Activated naive CD8-positive, alpha-beta T cell treated with anti-CD3 and anti-CD28 coated beads, Interleukin-2, amount 50 U/mL, for 24 hours (primary cell): ENCODE data around the gene TBPL2.

Experiments
- ATAC-seq: fragments of 150-1000 bp; cut with Tn5 transposase; one replicate; pipeline ENCODE4 v1.10.0; 2021
- DNase-seq: peaks from one replicate; pipeline ENCODE4 v3.0.0; 2021
- H3K27ac Mint-ChIP-seq: one replicate; pipeline ENCODE4 v1.8.0; 2021; ENCODE audit warnings: mild to moderate bottlenecking, mixed read lengths
- H3K27me3 Mint-ChIP-seq: one replicate; pipeline ENCODE4 v1.8.0; 2021; ENCODE audit warnings: mixed read lengths
- H3K36me3 Mint-ChIP-seq: one replicate; pipeline ENCODE4 v1.8.0; 2021; ENCODE audit warnings: low read depth, mixed read lengths
- H3K4me1 Mint-ChIP-seq: one replicate; pipeline ENCODE4 v1.8.0; 2021; ENCODE audit warnings: mixed read lengths
- H3K4me3 Mint-ChIP-seq: one replicate; pipeline ENCODE4 v1.8.0; 2021; ENCODE audit warnings: mild to moderate bottlenecking, moderate library complexity, mixed read lengths
- H3K9me3 Mint-ChIP-seq: one replicate; pipeline ENCODE4 v1.8.0; 2021; ENCODE audit warnings: mixed read lengths

Gene TBPL2

DNA sequence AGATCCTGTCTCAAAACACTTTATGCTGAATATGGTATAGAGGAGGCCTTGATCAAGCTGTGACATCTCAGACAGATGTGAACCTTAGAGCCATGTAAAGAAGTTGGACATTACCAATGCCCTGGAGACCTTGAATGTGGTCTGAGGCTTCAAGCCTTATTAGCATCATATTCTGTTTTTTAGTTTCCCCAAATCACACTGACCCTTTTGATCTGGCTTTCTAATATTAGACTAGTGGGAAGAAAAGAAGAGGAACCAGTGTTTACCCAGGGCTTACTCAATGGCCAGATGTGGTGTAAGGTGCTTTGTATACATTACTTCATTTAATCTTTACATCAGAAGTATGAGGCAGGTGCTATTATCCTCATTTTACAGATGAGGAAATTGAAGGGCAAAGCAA lies 10.6 kb upstream of the TBPL2 start:
- no peak for ATAC-seq
- H3K27ac Mint-ChIP-seq, result no peak overlapping the region
- no peaks in the 10 kb centered on the region for H3K9me3 Mint-ChIP-seq
- H3K4me3 Mint-ChIP-seq, result no peak overlapping the region
- H3K27me3 Mint-ChIP-seq, result no peaks in the 10 kb centered on the region
- no peak for DNase-seq
- H3K36me3 Mint-ChIP-seq, result no peaks in the 10 kb centered on the region
- H3K4me1 Mint-ChIP-seq, result peaks cover 27% of the 10 kb centered on the region

DNA sequence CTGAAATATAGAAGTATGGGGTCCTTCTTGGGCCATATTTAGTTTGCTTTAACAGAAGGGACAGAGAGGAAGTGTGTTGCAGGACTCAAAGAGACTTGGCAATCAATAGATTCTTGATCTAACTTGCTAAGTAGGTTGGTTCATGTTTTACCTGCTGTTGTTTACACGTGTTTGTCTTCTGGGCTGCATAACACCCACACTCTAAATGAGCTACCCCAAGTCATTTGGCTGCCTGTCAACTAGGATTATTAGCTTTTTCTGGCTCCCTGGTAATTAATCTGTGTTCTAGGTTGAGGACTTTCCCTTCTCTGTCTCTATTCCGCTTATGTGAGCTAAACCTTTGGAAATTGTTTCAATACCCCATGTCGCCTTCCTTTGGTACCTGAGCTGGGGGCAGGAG lies 10.1 kb upstream of the TBPL2 start:
- no peaks in the 10 kb centered on the region for H3K27me3 Mint-ChIP-seq
- H3K27ac Mint-ChIP-seq, result no peak overlapping the region
- DNase-seq (no peak), ATAC-seq (no peak)
- no peaks in the 10 kb centered on the region for H3K9me3 Mint-ChIP-seq
- H3K4me1 Mint-ChIP-seq, result peaks cover 28% of the 10 kb centered on the region
- no peaks in the 10 kb centered on the region for H3K36me3 Mint-ChIP-seq
- no peak overlapping the region for H3K4me3 Mint-ChIP-seq

DNA sequence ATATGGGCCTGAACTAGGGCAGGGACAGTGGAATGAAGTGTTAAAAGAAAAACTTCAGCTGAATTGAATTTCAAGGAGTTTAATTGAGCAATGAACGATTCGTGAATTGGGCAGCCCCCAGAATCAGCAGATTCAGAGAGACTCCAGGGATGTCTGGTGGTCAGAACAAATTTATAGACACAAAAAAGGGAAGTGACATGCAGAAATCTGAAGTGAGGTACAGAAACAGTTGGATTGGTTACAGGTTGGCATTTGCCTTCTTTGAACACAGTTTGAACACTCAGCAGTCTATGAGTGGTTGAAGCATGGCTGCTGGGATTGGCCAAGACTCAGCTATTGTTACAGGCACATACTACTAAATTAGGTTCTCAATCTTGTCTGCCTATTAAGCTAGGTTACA lies 9.7 kb upstream of the TBPL2 start:
- H3K27ac Mint-ChIP-seq, result no peak overlapping the region
- no peak overlapping the region for H3K4me3 Mint-ChIP-seq
- H3K9me3 Mint-ChIP-seq, result no peaks in the 10 kb centered on the region
- no peak for DNase-seq
- no peak for ATAC-seq
- H3K4me1 Mint-ChIP-seq, result peaks cover 28% of the 10 kb centered on the region
- no peaks in the 10 kb centered on the region for H3K27me3 Mint-ChIP-seq
- no peaks in the 10 kb centered on the region for H3K36me3 Mint-ChIP-seq

DNA sequence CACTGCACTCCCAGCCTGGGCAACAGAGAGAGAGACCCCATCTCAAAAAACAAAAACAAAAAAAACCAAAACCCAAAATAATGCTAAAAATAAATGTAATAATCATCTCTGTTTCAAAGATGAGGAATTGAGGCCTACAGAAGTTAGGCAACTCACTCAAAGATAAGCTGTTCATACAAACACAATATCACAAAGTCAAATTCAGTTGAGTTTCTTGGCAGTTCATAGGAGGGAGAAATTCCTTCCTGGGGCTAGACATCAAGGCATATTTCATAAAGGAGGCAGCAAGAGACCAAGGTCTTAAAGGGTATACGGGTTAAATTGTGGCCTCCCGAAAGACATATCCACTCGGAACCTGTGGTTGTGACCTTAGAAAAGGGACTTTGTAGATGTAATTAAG lies 8.7 kb upstream of the TBPL2 start:
- no peaks in the 10 kb centered on the region for H3K27me3 Mint-ChIP-seq
- DNase-seq (no peak), ATAC-seq (no peak)
- H3K36me3 Mint-ChIP-seq, result no peaks in the 10 kb centered on the region
- no peak overlapping the region for H3K4me3 Mint-ChIP-seq
- peaks cover 28% of the 10 kb centered on the region for H3K4me1 Mint-ChIP-seq
- peak overlapping the region; percentile 13 for H3K27ac Mint-ChIP-seq
- H3K9me3 Mint-ChIP-seq, result no peaks in the 10 kb centered on the region

DNA sequence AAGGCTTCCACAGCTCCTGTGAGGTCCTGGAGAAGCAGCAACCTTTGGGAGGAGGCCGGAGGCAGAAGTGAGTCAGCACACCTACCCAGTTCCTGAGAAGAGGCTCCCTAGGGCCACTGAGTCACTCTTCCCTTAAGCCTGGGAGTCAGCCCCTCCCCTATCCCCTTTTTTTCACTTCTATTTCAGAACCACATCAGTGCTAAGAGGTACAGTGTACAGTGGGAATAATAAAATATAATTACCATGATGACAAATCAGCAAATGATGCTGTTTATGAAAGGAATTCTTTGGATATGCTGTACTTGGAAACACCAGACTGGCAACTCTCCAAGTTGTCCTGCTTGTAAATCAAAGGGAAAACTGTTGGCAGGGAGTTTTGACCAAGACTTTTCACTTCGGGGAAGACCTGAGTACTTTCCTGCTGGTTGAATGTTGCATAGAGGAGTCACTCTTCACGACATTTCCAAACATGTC lies 7.8 kb upstream of the TBPL2 start:
- ATAC-seq (peak; percentile 96), DNase-seq (peak; percentile 40)
- H3K4me1 Mint-ChIP-seq, result peaks cover 28% of the 10 kb centered on the region
- no peaks in the 10 kb centered on the region for H3K27me3 Mint-ChIP-seq
- no peak overlapping the region for H3K4me3 Mint-ChIP-seq
- no peaks in the 10 kb centered on the region for H3K9me3 Mint-ChIP-seq
- H3K27ac Mint-ChIP-seq, result peak overlapping the region; percentile 13
- H3K36me3 Mint-ChIP-seq, result no peaks in the 10 kb centered on the region

DNA sequence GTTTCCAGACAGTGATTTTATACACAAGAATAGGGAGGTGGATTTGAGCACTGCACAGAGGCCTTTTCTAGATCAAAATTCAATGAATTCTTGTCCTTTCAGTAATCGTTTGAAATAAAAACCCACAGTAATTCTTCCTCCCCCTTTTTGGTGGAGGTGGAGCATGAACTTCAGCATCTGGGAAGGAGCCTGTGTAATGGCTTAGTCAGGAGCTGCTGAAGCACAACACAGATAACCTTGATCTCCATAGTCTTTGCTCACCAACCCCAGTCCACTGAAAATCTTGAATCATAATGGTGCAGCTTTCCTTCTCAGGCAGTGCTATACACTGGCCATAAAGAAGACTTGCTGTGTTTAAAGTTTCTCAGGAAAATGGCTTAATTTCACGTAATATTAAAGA lies 6.4 kb upstream of the TBPL2 start:
- DNase-seq (no peak), ATAC-seq (no peak)
- Mint-ChIP-seq H3K9me3 (no peaks in the 10 kb centered on the region), H3K27ac (peak overlapping the region; percentile 36), H3K36me3 (no peaks in the 10 kb centered on the region), H3K4me1 (peaks cover 28% of the 10 kb centered on the region), H3K27me3 (no peaks in the 10 kb centered on the region), H3K4me3 (no peak overlapping the region)

DNA sequence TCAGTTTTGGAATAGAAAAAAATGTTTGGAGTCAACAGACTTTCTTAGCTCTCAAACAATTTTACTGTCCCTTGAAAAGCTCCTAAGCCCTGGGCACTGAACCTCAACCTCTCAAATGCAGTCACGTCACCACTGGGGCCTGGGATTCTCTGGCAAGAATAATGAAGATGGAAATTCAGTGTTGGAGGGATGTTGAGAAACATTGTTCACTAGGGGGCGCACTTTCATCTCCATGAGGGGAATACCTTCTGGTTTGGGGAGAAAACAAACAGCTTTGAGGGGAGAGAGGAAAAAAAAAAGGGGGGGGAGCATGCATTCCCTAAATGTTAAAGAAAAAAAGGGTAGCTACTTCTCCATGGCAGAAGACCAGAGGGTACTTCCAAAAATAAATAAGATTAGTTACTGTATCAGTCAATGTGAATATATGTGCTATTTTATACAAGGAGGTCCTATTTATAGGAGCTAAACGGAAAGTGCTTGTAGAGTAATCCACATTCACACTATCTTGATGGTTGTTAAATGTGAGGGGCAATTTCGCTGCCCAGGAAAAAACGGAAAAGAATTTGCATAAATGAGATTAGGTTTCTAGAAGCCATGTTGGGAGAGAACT lies 5.8 kb upstream of the TBPL2 start:
- Mint-ChIP-seq H3K4me3 (no peak overlapping the region), H3K9me3 (no peaks in the 10 kb centered on the region), H3K36me3 (no peaks in the 10 kb centered on the region), H3K4me1 (peaks cover 28% of the 10 kb centered on the region), H3K27ac (no peak overlapping the region), H3K27me3 (peaks cover 1% of the 10 kb centered on the region)
- no peak for ATAC-seq
- peak; percentile 64 for DNase-seq

DNA sequence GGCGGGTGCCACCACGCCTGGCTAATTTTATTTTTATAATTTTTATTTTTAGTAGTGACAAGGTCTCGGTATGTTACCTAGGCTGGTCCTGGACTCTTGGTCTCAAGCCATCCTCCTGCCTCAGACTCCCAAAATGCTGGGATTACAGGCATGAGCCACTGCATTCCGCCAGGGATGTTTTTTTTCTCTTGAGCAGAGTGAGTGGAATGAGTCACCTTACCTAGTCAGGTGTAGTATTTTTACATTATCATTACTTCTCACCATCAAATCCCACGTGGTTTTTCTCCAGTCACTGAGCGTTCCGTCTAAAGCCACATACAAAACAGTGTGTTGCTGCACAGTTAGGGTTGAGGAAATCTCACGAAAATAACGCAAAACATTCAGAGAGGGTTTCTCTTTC lies 870 bp upstream of the TBPL2 start:
- H3K4me1 Mint-ChIP-seq, result peaks cover 3% of the 10 kb centered on the region

DNA sequence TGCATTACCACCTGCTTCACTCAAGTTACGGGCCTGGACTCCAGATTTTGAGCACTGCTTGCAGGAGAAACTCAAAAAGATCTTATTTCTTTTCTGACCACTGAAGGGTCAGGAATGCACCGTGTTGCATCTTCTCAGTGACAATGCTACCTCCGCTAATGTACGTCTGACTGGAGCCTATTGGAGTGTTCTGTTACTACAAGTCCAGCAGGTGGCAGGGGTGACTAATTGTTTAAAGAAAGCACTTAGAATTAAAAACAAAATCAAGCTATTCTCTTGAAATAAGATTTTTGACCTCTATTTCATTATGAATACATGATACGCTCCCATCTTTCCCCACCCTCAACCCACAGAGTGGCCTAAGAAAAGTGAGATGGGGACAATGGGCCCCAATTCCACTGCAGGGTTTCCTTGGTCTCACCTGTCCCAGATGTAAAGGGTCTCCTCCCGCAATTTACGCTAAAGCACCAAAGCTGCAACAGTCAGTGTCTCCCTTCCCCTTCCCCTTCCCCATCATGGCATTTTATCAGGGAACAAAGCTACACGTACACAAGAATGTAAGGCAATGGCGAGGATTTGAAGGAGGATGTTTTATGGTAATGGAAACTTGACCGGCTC lies 2.2 kb downstream of the TBPL2 start:
- peak; percentile 59 for ATAC-seq
- DNase-seq, result peak; percentile 15
- H3K36me3 Mint-ChIP-seq, result no peaks in the 10 kb centered on the region
- H3K4me1 Mint-ChIP-seq, result peaks cover 19% of the 10 kb centered on the region
- no peak overlapping the region for H3K4me3 Mint-ChIP-seq
- H3K27me3 Mint-ChIP-seq, result peaks cover 6% of the 10 kb centered on the region
- no peak overlapping the region for H3K27ac Mint-ChIP-seq
- no peaks in the 10 kb centered on the region for H3K9me3 Mint-ChIP-seq

More for the DNA sequence above, 870 bp upstream of the TBPL2 start:
- H3K27ac Mint-ChIP-seq, result no peak overlapping the region
- ATAC-seq (no peak), DNase-seq (no peak)
- H3K27me3 Mint-ChIP-seq, result peaks cover 6% of the 10 kb centered on the region
- H3K9me3 Mint-ChIP-seq, result no peaks in the 10 kb centered on the region
- no peak overlapping the region for H3K4me3 Mint-ChIP-seq
- H3K36me3 Mint-ChIP-seq, result no peaks in the 10 kb centered on the region

DNA sequence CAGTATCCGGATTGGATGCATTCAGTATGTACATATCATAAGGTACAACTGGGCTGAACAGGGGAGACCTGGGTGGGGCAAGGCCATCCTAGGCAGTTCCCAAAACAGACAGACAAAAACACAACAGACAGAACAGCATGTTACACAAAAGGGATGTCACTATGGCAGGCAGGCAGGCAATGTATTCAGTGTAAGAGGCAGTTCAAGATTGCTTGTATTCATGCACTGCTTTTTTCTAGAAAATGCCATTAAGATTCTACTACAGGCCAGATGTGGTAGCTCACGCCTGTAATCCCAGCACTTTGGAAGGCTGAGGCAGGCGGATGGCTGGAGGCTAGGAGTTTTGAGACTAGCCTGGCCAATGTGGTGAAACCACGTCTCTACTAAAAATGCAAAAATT lies 3.5 kb downstream of the TBPL2 start:
- DNase-seq (no peak), ATAC-seq (no peak)
- no peaks in the 10 kb centered on the region for H3K36me3 Mint-ChIP-seq
- peaks cover 6% of the 10 kb centered on the region for H3K27me3 Mint-ChIP-seq
- no peak overlapping the region for H3K4me3 Mint-ChIP-seq
- no peak overlapping the region for H3K27ac Mint-ChIP-seq
- H3K9me3 Mint-ChIP-seq, result no peaks in the 10 kb centered on the region
- H3K4me1 Mint-ChIP-seq, result peaks cover 19% of the 10 kb centered on the region

DNA sequence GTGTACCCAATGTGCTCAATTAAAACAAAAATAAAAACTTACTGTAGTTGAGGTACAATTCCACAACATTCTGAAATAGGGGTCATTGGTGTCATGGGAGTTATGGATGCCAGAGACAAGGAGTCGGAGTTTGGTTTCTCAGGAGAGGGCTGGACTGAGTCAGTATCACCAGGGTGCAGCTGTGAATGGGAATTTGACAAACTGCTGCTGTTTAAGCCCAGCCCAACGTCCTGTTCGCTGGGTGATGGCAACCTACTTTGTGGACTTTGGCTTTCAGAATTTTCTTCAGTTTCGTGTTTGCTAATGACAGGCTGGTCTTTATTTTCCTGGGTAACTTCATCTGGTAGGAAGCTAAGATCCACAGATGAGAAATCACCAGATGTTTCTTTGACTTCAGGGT lies 3.9 kb downstream of the TBPL2 start:
- Mint-ChIP-seq H3K4me3 (no peak overlapping the region), H3K36me3 (no peaks in the 10 kb centered on the region), H3K27me3 (peaks cover 6% of the 10 kb centered on the region), H3K4me1 (peaks cover 19% of the 10 kb centered on the region), H3K27ac (no peak overlapping the region), H3K9me3 (no peaks in the 10 kb centered on the region)
- ATAC-seq, result no peak
- no peak for DNase-seq

DNA sequence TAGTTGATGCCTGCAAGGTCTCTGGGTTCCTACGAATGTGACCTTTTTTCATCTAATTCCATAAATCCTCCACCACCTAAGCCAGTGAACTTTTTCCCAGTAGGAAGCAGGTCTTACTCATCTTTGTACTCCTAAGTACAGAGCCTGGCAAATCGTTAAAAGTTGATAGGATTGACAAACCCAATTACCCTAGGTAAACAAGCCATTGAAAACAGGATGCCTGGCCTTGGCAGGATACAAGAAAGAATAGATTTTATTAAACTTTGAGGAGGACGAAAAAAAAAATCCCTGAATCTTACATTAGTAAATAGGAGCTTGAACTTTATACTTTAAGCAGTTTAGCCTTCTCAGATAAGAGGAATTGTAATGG lies 5.6 kb downstream of the TBPL2 start:
- Mint-ChIP-seq H3K9me3 (no peaks in the 10 kb centered on the region), H3K27ac (peak overlapping the region; percentile 46), H3K4me3 (no peak overlapping the region), H3K27me3 (peaks cover 5% of the 10 kb centered on the region), H3K36me3 (no peaks in the 10 kb centered on the region), H3K4me1 (peaks cover 23% of the 10 kb centered on the region)
- DNase-seq (no peak), ATAC-seq (no peak)

DNA sequence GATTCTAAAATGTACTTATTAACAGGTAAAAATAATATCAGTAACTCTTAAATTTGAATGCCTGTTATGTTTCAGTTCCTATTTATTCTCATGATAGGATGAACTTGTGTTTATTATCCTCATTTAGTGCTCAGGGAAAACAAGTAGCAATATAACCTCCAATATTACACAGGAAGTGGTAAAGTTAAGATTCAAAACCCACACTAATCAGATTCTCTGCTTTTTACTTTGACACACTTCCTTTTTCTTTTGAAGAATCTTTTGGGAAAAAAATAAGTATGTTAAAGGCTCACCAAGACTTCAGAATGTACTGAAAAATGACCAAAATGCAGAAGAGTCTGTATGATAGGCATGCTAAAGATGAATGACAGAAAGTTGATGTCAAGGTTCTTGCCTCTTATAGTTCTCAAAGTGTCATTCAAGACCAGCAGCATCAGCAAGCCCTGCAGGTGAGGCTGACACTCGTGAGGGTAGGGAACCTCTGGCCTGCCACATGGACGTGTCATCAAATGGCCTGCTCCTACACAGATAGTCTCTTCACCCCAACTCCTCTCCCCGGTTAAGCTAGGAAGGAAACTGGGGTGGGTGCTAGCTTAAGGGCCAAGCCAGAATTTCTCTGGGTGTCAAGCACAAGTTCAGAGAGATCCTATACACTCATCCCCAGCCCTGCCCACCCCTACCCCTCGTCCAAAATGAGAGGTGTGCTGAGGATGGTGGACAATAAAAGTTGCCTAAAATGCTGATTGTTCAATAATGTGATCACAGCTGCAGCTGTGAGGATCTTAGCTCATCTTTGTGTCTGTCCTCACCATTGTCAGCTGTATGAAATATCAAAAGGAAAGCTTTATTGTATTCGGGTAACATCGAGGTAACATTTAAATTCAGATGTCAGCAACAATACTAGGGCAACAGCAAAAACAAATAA lies 6.3 kb downstream of the TBPL2 start:
- DNase-seq (peak; percentile 10), ATAC-seq (no peak)
- Mint-ChIP-seq H3K36me3 (no peaks in the 10 kb centered on the region), H3K4me3 (no peak overlapping the region), H3K27me3 (peaks cover 5% of the 10 kb centered on the region), H3K27ac (peak overlapping the region; percentile 46), H3K9me3 (no peaks in the 10 kb centered on the region), H3K4me1 (peaks cover 23% of the 10 kb centered on the region)

DNA sequence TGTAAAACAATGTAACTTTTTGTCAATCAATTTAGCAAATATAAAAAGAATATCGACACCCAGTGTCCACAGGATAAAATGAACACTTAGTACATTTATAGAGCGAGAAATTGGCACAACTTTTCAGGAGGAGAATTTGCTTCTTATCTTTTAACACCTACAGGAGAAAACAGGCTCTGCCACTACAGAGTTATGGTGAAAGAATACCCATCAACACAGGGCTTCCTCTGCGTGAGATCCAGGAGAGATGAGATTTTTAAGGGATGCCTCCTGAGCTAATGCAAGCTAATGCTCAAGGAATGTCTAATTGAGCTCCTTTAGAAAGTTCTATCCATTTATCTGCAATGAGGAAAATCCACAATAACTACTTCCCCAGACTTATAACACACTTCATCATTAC lies 7.8 kb downstream of the TBPL2 start:
- Mint-ChIP-seq H3K4me3 (no peak overlapping the region), H3K4me1 (peaks cover 23% of the 10 kb centered on the region), H3K27ac (no peak overlapping the region), H3K9me3 (no peaks in the 10 kb centered on the region), H3K36me3 (no peaks in the 10 kb centered on the region), H3K27me3 (peaks cover under 1% of the 10 kb centered on the region)
- ATAC-seq (no peak), DNase-seq (no peak)
